Activated B cell treated with CpG ODN at 0.5 μM for 24 hours (primary cell): ENCODE results near the gene CDK19. TPM values are rescaled to one million over a fixed set of nuclear protein-coding genes. Genes with fewer than 3 reads are reported as not detected.

Source experiments
- ATAC-seq: fragments of 200-7000 bp; cut with Tn5 transposase; one replicate; pipeline ENCODE4 v1.10.0; 2021; ENCODE audit warnings: low read depth, mild to moderate bottlenecking, moderate library complexity
- CTCF ChIA-PET: fragments of 350-600 bp; sonication (Branson Sonifier 250); formaldehyde crosslinking; loops from one replicate; lab custom pipeline; 2021; ENCODE audit warnings: antibody characterized with exemption; lab: Charles Lee
- POLR2A ChIA-PET: fragments of 350-600 bp; sonication (Branson Sonifier 250); formaldehyde crosslinking; loops from one replicate; lab custom pipeline; 2021; ENCODE audit warnings: antibody characterized with exemption; lab: Charles Lee
- DNase-seq: peaks from one replicate; pipeline ENCODE4 v3.0.0; 2022
- H3K27ac Mint-ChIP-seq: one replicate; pipeline ENCODE4 v1.8.0; 2020; ENCODE audit warnings: mixed read lengths
- H3K27me3 Mint-ChIP-seq: one replicate; pipeline ENCODE4 v1.8.0; 2021; ENCODE audit warnings: mixed read lengths
- H3K36me3 Mint-ChIP-seq: one replicate; pipeline ENCODE4 v1.8.0; 2021; ENCODE audit warnings: low read depth, mixed read lengths
- H3K4me1 Mint-ChIP-seq: one replicate; pipeline ENCODE4 v1.8.0; 2021; ENCODE audit warnings: mixed read lengths
- H3K4me3 Mint-ChIP-seq: one replicate; pipeline ENCODE4 v1.8.0; 2020; ENCODE audit warnings: mild to moderate bottlenecking, mixed read lengths
- H3K9me3 Mint-ChIP-seq: one replicate; pipeline ENCODE4 v1.8.0; 2020; ENCODE audit warnings: mixed read lengths
- CTCF ChIP-seq: fragments of 200-600 bp; IDR thresholded peaks from one replicate; pipeline ENCODE4 v1.8.0; 2022; ENCODE audit warnings: antibody characterized with exemption, mild to moderate bottlenecking
- intact Hi-C: fragments of 100-400 bp; cut with micrococcal nuclease; formaldehyde crosslinking; loops from one replicate; pipeline ENCODE4 v1.15.1; 2024
- total RNA-seq: library from RNA; stranded (reverse); gene quantifications from 2 replicates; pipeline ENCODE4 v1.2.3, GENCODE V29; 2022

CDK19 gene
- total RNA-seq = 27.2 and 31.1 TPM in 2 replicates

DNA sequence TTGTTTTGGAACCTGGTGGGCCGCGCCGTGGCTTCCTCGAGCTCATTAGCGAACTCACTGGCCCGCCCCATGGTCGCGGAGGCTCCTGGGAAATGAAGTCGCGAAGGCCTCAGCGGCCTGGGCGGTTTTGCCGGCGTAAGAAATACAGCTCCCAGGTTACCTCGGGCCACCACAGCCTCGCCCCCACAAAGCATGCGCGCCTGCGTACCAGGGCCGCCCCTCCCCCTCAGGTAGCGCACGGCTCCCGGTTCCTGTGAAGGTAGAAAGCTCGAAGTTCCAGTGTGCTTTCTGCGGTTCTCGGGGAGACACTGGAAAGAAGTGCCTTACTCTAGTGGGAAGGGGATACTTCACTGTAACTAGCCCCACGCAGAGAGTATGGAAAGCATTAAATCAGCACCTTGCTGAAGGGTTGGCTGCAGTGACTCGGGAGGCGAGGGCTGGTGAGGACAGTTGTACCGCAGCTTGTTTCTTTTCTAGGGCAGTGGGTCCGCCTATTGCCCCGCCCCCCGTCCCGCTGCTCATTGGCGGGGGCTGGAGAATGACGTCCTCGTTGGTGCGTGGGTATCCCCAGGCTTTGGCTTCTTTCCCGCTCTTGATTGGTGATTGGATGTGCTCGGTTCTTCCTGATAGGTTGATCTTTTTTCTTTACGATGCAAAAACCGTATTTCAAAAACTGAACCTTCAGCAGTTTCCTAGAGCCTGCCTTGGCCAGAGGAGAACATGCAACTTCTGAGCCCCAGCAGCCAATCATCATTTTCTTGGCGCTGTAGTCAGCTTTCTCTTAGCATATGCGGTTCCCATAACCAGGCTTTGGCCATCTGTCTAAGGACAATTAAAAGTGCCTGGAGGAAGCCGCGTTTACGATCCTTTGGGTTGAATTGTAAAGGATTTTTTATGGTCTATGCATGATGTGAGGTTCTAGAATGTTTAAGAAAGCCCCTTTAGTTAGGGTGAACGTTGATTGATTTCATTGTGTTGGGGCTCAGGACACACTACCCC lies at the start of gene CDK19:
TSS of gene CDK19 (minus strand) at position 59 of the 999 bp plus-strand sequence. CDS start 333 bp downstream, outside the sequence.
- H3K36me3 Mint-ChIP-seq = peaks cover 11% of the 10 kb centered on the region
- peak within 1 kb of the TSS; percentile 96 for H3K27ac Mint-ChIP-seq
- DNase-seq (peak; percentile 96), ATAC-seq (peak; percentile 79)
- CTCF ChIA-PET = interaction anchor here (0.8 to 2.0 kb wide), 6 partner anchors 51 to 133 kb away, joined by 4 to 13 read pairs (median 6); partner anchors contain the start of gene AMD1
- no peaks in the 10 kb centered on the region for H3K9me3 Mint-ChIP-seq
- POLR2A ChIA-PET = interaction anchor here (0.5 to 14.5 kb wide), 39 partner anchors 9 to 1433 kb away, joined by 3 to 530 read pairs (median 6); partner anchors contain the start of genes AMD1, CD164, GTF3C6 and REV3L
- intact Hi-C loops = loop anchor here (1.0 to 10.0 kb wide), 15 partner anchors 9 to 1720 kb away; partner anchors contain the start of genes AMD1, CDC40, CEP57L1 and FAM229B
- H3K4me3 Mint-ChIP-seq = peak within 1 kb of the TSS; percentile 96
- no peak for TF ChIP-seq CTCF
- peaks cover 43% of the 10 kb centered on the region for H3K4me1 Mint-ChIP-seq
- H3K27me3 Mint-ChIP-seq = no peaks in the 10 kb centered on the region

DNA sequence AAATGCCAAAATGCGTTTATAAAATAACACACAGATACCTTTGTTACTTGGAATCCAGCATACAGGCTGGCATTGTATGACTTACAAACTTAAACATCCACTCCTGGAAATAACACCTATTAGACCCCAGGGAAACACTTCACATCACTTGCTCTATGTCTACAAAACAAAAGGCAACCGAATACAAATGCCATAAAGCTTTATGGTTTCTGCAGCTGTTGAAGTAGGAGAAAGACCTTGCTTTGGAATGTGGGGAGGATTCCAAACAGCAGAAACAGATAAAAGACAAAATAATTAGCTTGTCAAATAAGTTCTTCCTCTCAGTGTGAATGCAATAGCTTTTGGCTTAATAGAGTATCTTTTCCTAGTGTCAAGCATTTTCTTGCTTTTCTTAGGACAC lies 49.6 kb upstream of the CDK19 start:
- CTCF ChIA-PET = interaction anchor here (1.1 to 1.5 kb wide), 3 partner anchors 9 to 182 kb away, joined by 3 to 4 read pairs (median 4); partner anchors contain the start of gene AMD1

DNA sequence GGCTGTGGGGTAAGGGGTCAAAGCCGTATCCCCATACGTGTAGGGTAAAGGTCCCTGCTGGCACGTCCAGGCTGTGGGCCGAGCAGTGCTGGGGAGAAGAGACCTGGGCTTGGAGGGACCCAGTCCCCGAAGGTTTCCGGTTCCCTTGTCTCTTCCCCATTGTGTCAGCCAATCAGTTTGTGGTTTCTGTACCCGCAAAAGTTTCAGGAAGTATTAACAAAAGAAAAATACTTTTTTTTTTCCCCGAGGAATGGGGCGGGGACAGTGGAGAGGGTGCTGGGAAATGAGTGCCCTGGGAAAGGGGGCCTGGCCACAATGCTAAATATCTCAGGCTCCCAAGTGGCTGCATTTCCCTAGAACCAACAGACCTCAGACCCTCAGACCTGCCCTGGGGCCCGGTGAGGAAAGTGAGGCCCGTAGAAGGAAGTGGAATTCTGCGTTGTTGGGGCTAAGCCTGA lies 44.1 kb upstream of the CDK19 start:
- peak; percentile 34 for ATAC-seq

More for the DNA sequence above, 49.6 kb upstream of the CDK19 start:
- DNase-seq (no peak), ATAC-seq (no peak)
- Mint-ChIP-seq H3K27me3 (no peaks in the 10 kb centered on the region), H3K36me3 (no peaks in the 10 kb centered on the region), H3K4me3 (no peak overlapping the region), H3K27ac (no peak overlapping the region), H3K9me3 (no peaks in the 10 kb centered on the region), H3K4me1 (peaks cover 25% of the 10 kb centered on the region)
- POLR2A ChIA-PET = interaction anchor here (1.3 to 4.2 kb wide), 3 partner anchors 11 to 183 kb away, joined by 3 to 110 read pairs (median 42); partner anchors contain the start of genes AMD1 and CDK19
- TF ChIP-seq CTCF = no peak
- intact Hi-C loops = no loop called here

DNA sequence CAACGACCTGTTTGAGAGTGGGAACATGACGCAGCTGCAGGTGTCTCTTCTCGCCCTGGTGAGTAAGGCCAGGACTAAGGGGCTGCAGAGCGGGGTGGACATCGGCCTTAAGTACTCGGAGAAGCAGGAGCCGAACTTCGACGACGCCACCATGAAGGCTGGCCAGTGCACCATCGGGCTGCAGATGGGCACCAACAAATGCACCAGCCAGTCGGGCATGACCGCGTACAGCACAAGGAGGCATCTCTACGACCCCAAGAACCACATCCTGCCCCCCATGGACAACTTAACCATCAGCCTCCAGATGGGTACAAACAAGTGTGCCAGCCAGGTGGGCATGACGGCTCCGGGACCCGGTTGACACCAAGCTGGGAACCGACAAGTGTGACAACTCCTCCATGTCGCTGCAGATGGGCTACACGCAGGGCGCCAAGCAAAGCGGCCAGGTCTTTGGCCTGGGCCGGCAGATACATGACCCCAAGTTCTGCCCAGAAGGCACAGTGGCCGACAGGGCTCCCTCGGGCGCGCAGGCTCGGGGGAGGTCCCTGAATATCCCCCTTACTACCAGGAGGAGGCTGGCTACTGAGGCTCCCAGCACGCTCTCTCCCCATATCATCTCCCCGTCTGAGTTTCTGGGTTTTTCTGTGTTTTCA lies 43.4 kb upstream of the CDK19 start:
- H3K27ac Mint-ChIP-seq = peak overlapping the region; percentile 78
- POLR2A ChIA-PET = interaction anchor here (3.2 kb wide), 1 partner anchor 16 kb away, joined by 15 read pairs; the partner anchor contains the start of gene AMD1
- no peak for DNase-seq
- H3K9me3 Mint-ChIP-seq = no peaks in the 10 kb centered on the region
- CTCF ChIA-PET = no interaction called here
- intact Hi-C loops = loop anchor here (2.0 kb wide), 1 partner anchor 16 kb away; the partner anchor contains the start of gene AMD1
- H3K27me3 Mint-ChIP-seq = no peaks in the 10 kb centered on the region
- peak overlapping the region; percentile 67 for H3K4me3 Mint-ChIP-seq
- ATAC-seq = no peak
- H3K36me3 Mint-ChIP-seq = no peaks in the 10 kb centered on the region
- no peak for TF ChIP-seq CTCF
- peaks cover 13% of the 10 kb centered on the region for H3K4me1 Mint-ChIP-seq

More for the DNA sequence above, 44.1 kb upstream of the CDK19 start:
- POLR2A ChIA-PET = interaction anchor here (3.2 kb wide), 1 partner anchor 15 kb away, joined by 15 read pairs; the partner anchor contains the start of gene AMD1
- H3K9me3 Mint-ChIP-seq = no peaks in the 10 kb centered on the region
- no peak for TF ChIP-seq CTCF
- CTCF ChIA-PET = no interaction called here
- peak overlapping the region; percentile 78 for H3K27ac Mint-ChIP-seq
- no peaks in the 10 kb centered on the region for H3K36me3 Mint-ChIP-seq
- no peak for DNase-seq
- H3K4me1 Mint-ChIP-seq = peaks cover 13% of the 10 kb centered on the region
- H3K27me3 Mint-ChIP-seq = no peaks in the 10 kb centered on the region
- H3K4me3 Mint-ChIP-seq = peak overlapping the region; percentile 67
- intact Hi-C loops = loop anchor here (2.0 kb wide), 1 partner anchor 15 kb away; the partner anchor contains the start of gene AMD1
